ENCODE results near the gene TUBB3.
"Not testable (repeated sequence)": the region's sequence is repeated elsewhere in the genome, so short reads cannot be mapped to it uniquely, and the experiment has no call there.

The TUBB3 gene

GRCh38 chr16:89964201-89964600 lies 41.1 kb downstream of the TUBB3 start:
- Histone ChIP-seq H3K4me1 (ENCODE audit: control insufficient read depth in 2 of 2, insufficient read depth in 2 of 2, low read length in 2 of 2) (no peaks in the 10 kb centered on the region), H3K27ac (ENCODE audit: low read depth in 2 of 2, low read length in 2 of 2) (no peak overlapping the region), H3K36me3 (ENCODE audit: control insufficient read depth in 2 of 2, insufficient read depth in 2 of 2, low read length in 2 of 2) (peaks cover 0 to 20% of the 10 kb centered on the region in 2 donors)

GRCh38 chr16:89965447-89966225 lies 42.5 kb downstream of the TUBB3 start:
- Histone ChIP-seq H3K4me1 (ENCODE audit: control insufficient read depth in 2 of 2, insufficient read depth in 2 of 2, low read length in 2 of 2) (no peaks in the 10 kb centered on the region), H3K9ac (ENCODE audit: low read depth in 1 of 2, low read length in 2 of 2) (no peak overlapping the region), H3K36me3 (ENCODE audit: control insufficient read depth in 2 of 2, insufficient read depth in 2 of 2, low read length in 2 of 2) (peaks cover 0 to 12% of the 10 kb centered on the region in 2 donors), H3K4me3 (ENCODE audit: low read length in 2 of 2) (no peak overlapping the region), H3K27me3 (ENCODE audit: control insufficient read depth in 2 of 2, insufficient read depth in 2 of 2, low read length in 2 of 2) (no peaks in the 10 kb centered on the region), H3K27ac (ENCODE audit: low read depth in 2 of 2, low read length in 2 of 2) (no peak overlapping the region), H3K9me3 (ENCODE audit: control insufficient read depth in 2 of 2, low read length in 2 of 2) (no peaks in the 10 kb centered on the region)

More at GRCh38 chr16:89964201-89964600, 41.1 kb downstream of the TUBB3 start:
- H3K9me3 ChIP-seq (ENCODE audit: control insufficient read depth in 2 of 2, low read length in 2 of 2) = no peaks in the 10 kb centered on the region
- no peak overlapping the region for H3K4me3 ChIP-seq (ENCODE audit: low read length in 2 of 2)
- H3K27me3 ChIP-seq (ENCODE audit: control insufficient read depth in 2 of 2, insufficient read depth in 2 of 2, low read length in 2 of 2) = no peaks in the 10 kb centered on the region
- H3K9ac ChIP-seq (ENCODE audit: low read depth in 1 of 2, low read length in 2 of 2) = no peak overlapping the region

GRCh38 chr16:89966756-89967155 lies 43.6 kb downstream of the TUBB3 start:
- Histone ChIP-seq H3K4me3 (ENCODE audit: low read length in 2 of 2) (no peak overlapping the region), H3K9ac (ENCODE audit: low read depth in 1 of 2, low read length in 2 of 2) (no peak overlapping the region), H3K27me3 (ENCODE audit: control insufficient read depth in 2 of 2, insufficient read depth in 2 of 2, low read length in 2 of 2) (no peaks in the 10 kb centered on the region), H3K27ac (ENCODE audit: low read depth in 2 of 2, low read length in 2 of 2) (no peak overlapping the region), H3K9me3 (ENCODE audit: control insufficient read depth in 2 of 2, low read length in 2 of 2) (no peaks in the 10 kb centered on the region), H3K36me3 (ENCODE audit: control insufficient read depth in 2 of 2, insufficient read depth in 2 of 2, low read length in 2 of 2) (peaks cover 0 to 3% of the 10 kb centered on the region in 2 donors), H3K4me1 (ENCODE audit: control insufficient read depth in 2 of 2, insufficient read depth in 2 of 2, low read length in 2 of 2) (peaks cover 5% of the 10 kb centered on the region in 2 donors)

GRCh38 chr16:89967436-89967835 lies 44.3 kb downstream of the TUBB3 start:
- H3K4me3 ChIP-seq (ENCODE audit: low read length in 2 of 2); H3K4me1 ChIP-seq (ENCODE audit: control insufficient read depth in 2 of 2, insufficient read depth in 2 of 2, low read length in 2 of 2); H3K9me3 ChIP-seq (ENCODE audit: control insufficient read depth in 2 of 2, low read length in 2 of 2); H3K36me3 ChIP-seq (ENCODE audit: control insufficient read depth in 2 of 2, insufficient read depth in 2 of 2, low read length in 2 of 2); H3K27ac ChIP-seq (ENCODE audit: low read depth in 2 of 2, low read length in 2 of 2); H3K9ac ChIP-seq (ENCODE audit: low read depth in 1 of 2, low read length in 2 of 2); H3K27me3 ChIP-seq (ENCODE audit: control insufficient read depth in 2 of 2, insufficient read depth in 2 of 2, low read length in 2 of 2): not testable (repeated sequence)

GRCh38 chr16:89968074-89968473 lies 44.9 kb downstream of the TUBB3 start:
- H3K36me3 ChIP-seq (ENCODE audit: control insufficient read depth in 2 of 2, insufficient read depth in 2 of 2, low read length in 2 of 2); H3K9ac ChIP-seq (ENCODE audit: low read depth in 1 of 2, low read length in 2 of 2); H3K9me3 ChIP-seq (ENCODE audit: control insufficient read depth in 2 of 2, low read length in 2 of 2); H3K4me3 ChIP-seq (ENCODE audit: low read length in 2 of 2); H3K27me3 ChIP-seq (ENCODE audit: control insufficient read depth in 2 of 2, insufficient read depth in 2 of 2, low read length in 2 of 2); H3K27ac ChIP-seq (ENCODE audit: low read depth in 2 of 2, low read length in 2 of 2): not testable (repeated sequence)
- peaks cover 8 to 11% of the 10 kb centered on the region in 2 donors for H3K4me1 ChIP-seq (ENCODE audit: control insufficient read depth in 2 of 2, insufficient read depth in 2 of 2, low read length in 2 of 2)

DNA sequence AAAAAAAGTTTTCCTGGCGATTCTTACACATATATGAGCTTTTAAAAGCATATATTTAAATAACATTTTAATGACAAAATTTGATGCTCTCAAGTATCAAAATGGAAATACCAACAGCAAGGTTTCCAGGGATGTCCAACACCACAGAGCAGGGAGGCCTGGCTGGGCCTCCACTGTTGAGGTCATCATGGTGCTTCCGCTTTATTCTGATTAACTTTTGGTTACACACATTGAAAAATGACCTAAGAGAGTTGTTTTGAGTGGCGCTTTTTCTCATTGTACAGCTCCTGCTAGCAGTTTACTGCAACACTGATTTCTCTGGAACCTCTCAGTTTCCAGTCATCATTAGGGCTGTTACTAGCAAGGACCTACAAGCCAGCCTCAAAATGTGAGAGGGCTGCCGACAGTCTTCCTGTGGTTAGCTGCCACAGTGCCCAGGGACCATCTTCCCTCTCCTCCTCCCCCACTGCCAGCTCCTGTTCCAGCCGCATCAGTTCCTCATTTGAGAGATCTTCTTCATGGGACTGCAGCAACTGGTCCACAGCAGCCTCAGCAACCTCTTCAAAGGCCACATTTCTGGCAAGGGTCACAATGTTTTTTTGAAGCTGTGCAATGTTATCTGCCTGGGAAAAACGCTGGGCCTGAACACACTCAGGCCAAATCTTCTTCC lies 46.7 kb downstream of the TUBB3 start:
- Histone ChIP-seq H3K27me3 (ENCODE audit: control insufficient read depth in 2 of 2, insufficient read depth in 2 of 2, low read length in 2 of 2) (no peaks in the 10 kb centered on the region), H3K4me3 (ENCODE audit: low read length in 2 of 2) (no peak overlapping the region), H3K4me1 (ENCODE audit: control insufficient read depth in 2 of 2, insufficient read depth in 2 of 2, low read length in 2 of 2) (peaks cover 22 to 25% of the 10 kb centered on the region in 2 donors), H3K9me3 (ENCODE audit: control insufficient read depth in 2 of 2, low read length in 2 of 2) (no peaks in the 10 kb centered on the region), H3K9ac (ENCODE audit: low read depth in 1 of 2, low read length in 2 of 2) (no peak overlapping the region), H3K36me3 (ENCODE audit: control insufficient read depth in 2 of 2, insufficient read depth in 2 of 2, low read length in 2 of 2) (peaks cover 0 to 3% of the 10 kb centered on the region in 2 donors), H3K27ac (ENCODE audit: low read depth in 2 of 2, low read length in 2 of 2) (no peak overlapping the region)

GRCh38 chr16:89971495-89972243 lies 48.5 kb downstream of the TUBB3 start:
- Histone ChIP-seq H3K9ac (ENCODE audit: low read depth in 1 of 2, low read length in 2 of 2) (peak overlapping the region; percentile 92 to 94), H3K27ac (ENCODE audit: low read depth in 2 of 2, low read length in 2 of 2) (peak overlapping the region; percentile 96 to 97), H3K4me1 (ENCODE audit: control insufficient read depth in 2 of 2, insufficient read depth in 2 of 2, low read length in 2 of 2) (peaks cover 22 to 27% of the 10 kb centered on the region in 2 donors), H3K4me3 (ENCODE audit: low read length in 2 of 2) (peak overlapping the region; percentile 84 to 91), H3K9me3 (ENCODE audit: control insufficient read depth in 2 of 2, low read length in 2 of 2) (no peaks in the 10 kb centered on the region), H3K36me3 (ENCODE audit: control insufficient read depth in 2 of 2, insufficient read depth in 2 of 2, low read length in 2 of 2) (no peaks in the 10 kb centered on the region), H3K27me3 (ENCODE audit: control insufficient read depth in 2 of 2, insufficient read depth in 2 of 2, low read length in 2 of 2) (no peaks in the 10 kb centered on the region)

- peaks cover 22 to 27% of the 10 kb centered on the region in 2 donors for H3K4me1 ChIP-seq (ENCODE audit: control insufficient read depth in 2 of 2, insufficient read depth in 2 of 2, low read length in 2 of 2)
- H3K9ac ChIP-seq (ENCODE audit: low read depth in 1 of 2, low read length in 2 of 2) = peak overlapping the region; percentile 92 to 94
- H3K4me3 ChIP-seq (ENCODE audit: low read length in 2 of 2) = peak overlapping the region; percentile 84 to 91
- H3K9me3 ChIP-seq (ENCODE audit: control insufficient read depth in 2 of 2, low read length in 2 of 2) = no peaks in the 10 kb centered on the region
- no peaks in the 10 kb centered on the region for H3K27me3 ChIP-seq (ENCODE audit: control insufficient read depth in 2 of 2, insufficient read depth in 2 of 2, low read length in 2 of 2)
- peaks cover 1% of the 10 kb centered on the region in 2 donors for H3K36me3 ChIP-seq (ENCODE audit: control insufficient read depth in 2 of 2, insufficient read depth in 2 of 2, low read length in 2 of 2)
- peak overlapping the region; percentile 96 to 97 for H3K27ac ChIP-seq (ENCODE audit: low read depth in 2 of 2, low read length in 2 of 2)
Measured at GRCh38 chr16:89972244-89973234, 49.4 kb downstream of the TUBB3 start.

DNA sequence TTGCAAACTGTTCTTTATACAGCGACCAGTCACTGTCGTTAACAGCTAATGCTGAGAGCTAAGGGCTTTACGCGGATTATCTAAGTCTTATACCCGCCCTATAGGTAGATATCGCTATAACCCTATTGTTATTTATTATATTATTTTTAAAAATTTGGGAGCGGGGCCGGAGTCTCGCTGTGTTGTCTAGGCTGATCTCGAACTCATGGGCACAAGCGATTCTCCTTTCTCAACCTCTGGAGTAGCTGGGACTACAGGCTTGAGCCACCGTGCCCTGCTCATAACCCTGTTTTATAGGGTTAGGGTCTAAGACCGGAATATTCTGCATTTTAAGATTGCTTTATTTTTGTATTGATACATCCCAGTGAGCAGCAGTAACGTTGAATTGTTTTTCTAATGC lies 50.1 kb downstream of the TUBB3 start:
- Histone ChIP-seq H3K4me3 (ENCODE audit: low read length in 2 of 2) (peak overlapping the region; percentile 84 to 91), H3K27ac (ENCODE audit: low read depth in 2 of 2, low read length in 2 of 2) (peak overlapping the region; percentile 96 to 97), H3K27me3 (ENCODE audit: control insufficient read depth in 2 of 2, insufficient read depth in 2 of 2, low read length in 2 of 2) (no peaks in the 10 kb centered on the region), H3K9me3 (ENCODE audit: control insufficient read depth in 2 of 2, low read length in 2 of 2) (no peaks in the 10 kb centered on the region), H3K4me1 (ENCODE audit: control insufficient read depth in 2 of 2, insufficient read depth in 2 of 2, low read length in 2 of 2) (peaks cover 22 to 27% of the 10 kb centered on the region in 2 donors), H3K9ac (ENCODE audit: low read depth in 1 of 2, low read length in 2 of 2) (peak overlapping the region; percentile 92 to 94), H3K36me3 (ENCODE audit: control insufficient read depth in 2 of 2, insufficient read depth in 2 of 2, low read length in 2 of 2) (peaks cover 8% of the 10 kb centered on the region in 2 donors)

Data from mucosa of rectum (tissue), 2 donors.